Prostate gland (tissue), 2 donors: Measurements from ENCODE around the gene TDRD10.

Experiments used
- POLR2A ChIP-seq: fragments of 450-650 bp; IDR thresholded peaks from one replicate; pipeline ENCODE4 v1.6.1; 2016; ENCODE audit warnings: antibody characterized with exemption, mild to moderate bottlenecking
- POLR2AphosphoS5 ChIP-seq: sonication (generic); formaldehyde crosslinking; IDR thresholded peaks from one replicate; pipeline ENCODE4 v1.6.1; 2017; ENCODE audit warnings: antibody characterized with exemption
- TF ChIP-seq, protein P1 (sequence below), 4 experiments: fragments of 200-600 bp in 2 of 4; fragments of 450-650 bp in 2 of 4; sonication (generic) in 2 of 4; IDR thresholded peaks; 1 replicate in 3 of 4; 2 replicates in 1 of 4; pipeline ENCODE4 v1.5.1; 2016 to 2019; ENCODE audit warnings: antibody characterized with exemption in 4 of 4, mild to moderate bottlenecking in 2 of 4, moderate library complexity in 2 of 4

DNA sequence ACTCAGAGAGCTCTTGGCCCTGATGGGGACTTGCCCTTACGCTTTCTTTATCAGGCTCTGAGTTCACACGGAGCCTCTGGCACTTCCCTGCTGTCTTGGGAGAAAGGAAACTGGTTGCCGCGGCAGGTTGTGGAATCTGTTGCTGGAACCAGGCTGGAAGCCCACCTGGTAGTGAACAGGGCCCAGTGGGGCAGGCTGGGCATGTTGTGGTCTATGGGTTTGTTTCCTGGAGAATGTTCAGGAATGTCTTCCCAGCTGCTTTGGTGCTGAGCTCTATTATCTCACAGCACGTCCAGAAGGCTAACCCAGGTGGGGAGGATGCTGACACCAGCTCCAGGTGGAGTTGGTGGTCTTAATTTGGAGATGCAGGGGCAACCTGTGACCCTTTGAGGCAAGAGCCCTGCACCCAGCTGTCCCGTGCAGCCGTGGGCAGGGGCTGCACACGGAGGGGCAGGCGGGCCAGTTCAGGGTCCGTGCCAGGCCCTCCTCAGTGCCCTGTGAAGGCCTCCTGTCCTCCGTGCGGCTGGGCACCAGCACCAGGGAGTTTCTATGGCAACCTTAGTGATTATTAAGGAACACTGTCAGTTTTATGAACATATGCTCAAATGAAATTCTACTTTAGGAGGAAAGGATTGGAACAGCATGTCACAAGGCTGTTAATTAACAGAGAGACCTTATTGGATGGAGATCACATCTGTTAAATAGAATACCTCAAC, 33.3 kb upstream of the TDRD10 start:
- TF ChIP-seq POLR2AphosphoS5, result no peak
- TF ChIP-seq, protein P1, sequence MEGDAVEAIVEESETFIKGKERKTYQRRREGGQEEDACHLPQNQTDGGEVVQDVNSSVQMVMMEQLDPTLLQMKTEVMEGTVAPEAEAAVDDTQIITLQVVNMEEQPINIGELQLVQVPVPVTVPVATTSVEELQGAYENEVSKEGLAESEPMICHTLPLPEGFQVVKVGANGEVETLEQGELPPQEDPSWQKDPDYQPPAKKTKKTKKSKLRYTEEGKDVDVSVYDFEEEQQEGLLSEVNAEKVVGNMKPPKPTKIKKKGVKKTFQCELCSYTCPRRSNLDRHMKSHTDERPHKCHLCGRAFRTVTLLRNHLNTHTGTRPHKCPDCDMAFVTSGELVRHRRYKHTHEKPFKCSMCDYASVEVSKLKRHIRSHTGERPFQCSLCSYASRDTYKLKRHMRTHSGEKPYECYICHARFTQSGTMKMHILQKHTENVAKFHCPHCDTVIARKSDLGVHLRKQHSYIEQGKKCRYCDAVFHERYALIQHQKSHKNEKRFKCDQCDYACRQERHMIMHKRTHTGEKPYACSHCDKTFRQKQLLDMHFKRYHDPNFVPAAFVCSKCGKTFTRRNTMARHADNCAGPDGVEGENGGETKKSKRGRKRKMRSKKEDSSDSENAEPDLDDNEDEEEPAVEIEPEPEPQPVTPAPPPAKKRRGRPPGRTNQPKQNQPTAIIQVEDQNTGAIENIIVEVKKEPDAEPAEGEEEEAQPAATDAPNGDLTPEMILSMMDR (IDR thresholded peaks at IDR 0.05), result no peak
- TF ChIP-seq POLR2A, result no peak
